Testis (tissue), 3 donors: ENCODE data around the gene FAM83D. TPM values are rescaled to one million over a fixed set of nuclear protein-coding genes. Genes with fewer than 3 reads are reported as not detected.

Experiments
- DNase-seq: peaks from one replicate; pipeline ENCODE4 v3.0.0-alpha.2; 2019
- H3K27ac ChIP-seq, 2 donors: fragments of 200-600 bp; sonication (generic); one replicate each; pipeline ENCODE4 v1.5.1; 2019
- H3K27me3 ChIP-seq: fragments of 200-600 bp; sonication (generic); one replicate; pipeline ENCODE4 v1.5.1; 2019
- H3K36me3 ChIP-seq: fragments of 200-600 bp; sonication (generic); one replicate; pipeline ENCODE4 v1.5.1; 2017; ENCODE audit warnings: low read depth; ENCODE audit errors: missing control alignments
- H3K4me1 ChIP-seq: fragments of 200-600 bp; sonication (generic); one replicate; pipeline ENCODE4 v1.5.1; 2019
- H3K4me3 ChIP-seq, 2 donors: fragments of 200-600 bp; sonication (generic); one replicate each; pipeline ENCODE4 v1.5.1; 2017 to 2019
- H3K9me3 ChIP-seq: fragments of 200-600 bp; sonication (generic); one replicate; pipeline ENCODE4 v1.5.1; 2017
- CTCF ChIP-seq, 3 experiments: fragments of 450-650 bp in 2 of 3; fragments of 200-600 bp in 1 of 3; sonication (generic) in 1 of 3; IDR thresholded peaks; one replicate each; pipeline ENCODE4 v1.5.1; 2016 to 2019; ENCODE audit warnings: antibody characterized with exemption in 3 of 3, mild to moderate bottlenecking in 2 of 3, moderate library complexity in 1 of 3
- POLR2A ChIP-seq: fragments of 450-650 bp; IDR thresholded peaks from one replicate; pipeline ENCODE4 v1.6.1; 2017; ENCODE audit warnings: antibody characterized with exemption, mild to moderate bottlenecking, moderate library complexity
- WGBS, 2 donors: methylation state at CpG; one replicate each; pipeline ENCODE4 v1.1.5; 2018; 5-methylcytosine and 5-hydroxymethylcytosine counted together
- intact Hi-C: fragments of 100-400 bp; cut with DNase I; formaldehyde crosslinking; loops from one replicate; pipeline ENCODE4 v1.15.1; 2023; ENCODE audit warnings: low total_unique reads
- polyA plus RNA-seq: library from polyadenylated mRNA; stranded (reverse); fragments of 350-450 nt; fragmentation: Illumina TruSeq; extraction: RNeasy Lipid Tissue Mini Kit (QIAGEN cat#74804); gene quantifications from one replicate; pipeline ENCODE4 v1.2.3, GENCODE V29; 2014; ENCODE audit warnings: low read depth, low replicate concordance; ENCODE audit not compliant: insufficient read depth
- total RNA-seq, 2 donors: library from RNA; depleted of rRNA; stranded (reverse); fragments of >200 nt; gene quantifications; one replicate each; pipeline ENCODE4 v1.2.3, GENCODE V29; 2016

FAM83D gene
- total and polyA plus RNA-seq, 3 donors from 2014 or later: 10.1 to 13.7 (median 13.1) TPM

DNA sequence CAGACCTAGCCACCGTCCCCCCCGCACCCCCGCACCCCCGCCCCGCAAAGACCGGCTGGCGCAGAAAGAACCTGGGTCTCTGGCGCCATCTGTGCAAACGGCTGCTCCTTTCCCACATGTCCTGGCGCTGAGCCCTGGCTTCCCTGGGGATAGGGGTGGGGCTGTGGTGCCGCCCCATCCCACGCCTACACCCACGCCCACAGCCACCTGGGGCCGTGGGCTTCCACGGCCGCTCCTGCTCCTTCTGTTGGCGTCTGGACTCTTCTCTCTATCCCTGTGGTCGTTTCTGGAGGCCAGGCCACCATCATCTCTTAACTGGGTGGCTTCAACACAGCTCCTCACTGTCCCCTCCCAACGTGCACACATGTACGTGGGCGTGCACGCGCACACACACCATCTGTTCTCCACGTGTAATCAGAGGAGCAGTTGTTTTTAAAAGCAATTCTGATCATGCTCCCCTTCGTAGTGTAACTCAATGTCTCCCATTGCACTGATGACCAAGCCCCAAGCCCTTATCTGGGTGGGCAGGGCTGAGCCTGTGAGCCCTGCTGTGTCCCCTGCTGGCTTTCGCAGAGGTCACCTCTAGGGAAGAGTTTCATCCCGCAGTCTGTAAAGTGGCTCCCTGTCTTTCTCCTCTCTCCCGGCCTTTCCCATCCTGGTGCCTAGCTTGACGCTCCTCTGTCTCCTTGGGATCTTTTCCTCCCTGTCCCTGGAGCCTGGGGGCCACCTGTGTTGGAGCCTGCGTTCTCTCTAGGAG lies 31.9 kb upstream of the FAM83D start:
- peak overlapping the region in 1 of 2 donors; percentile 25 for H3K4me3 ChIP-seq
- H3K27me3 ChIP-seq: no peaks in the 10 kb centered on the region
- H3K27ac ChIP-seq: no peak overlapping the region
- TF ChIP-seq POLR2A (no peak), CTCF (IDR thresholded peaks at IDR 0.05) (no peak)
- H3K36me3 ChIP-seq: no peaks in the 10 kb centered on the region
- WGBS, 2 donors: 12 to 25% methylated on average over 15 to 30 of the region's 30 CpGs
- DNase-seq: no peak
- H3K9me3 ChIP-seq: no peaks in the 10 kb centered on the region
- no peaks in the 10 kb centered on the region for H3K4me1 ChIP-seq
- intact Hi-C loops: no loop called here

GRCh38 chr20:38895098-38895949 lies 30.9 kb upstream of the FAM83D start:
- Histone ChIP-seq H3K36me3 (no peaks in the 10 kb centered on the region), H3K4me1 (no peaks in the 10 kb centered on the region), H3K9me3 (no peaks in the 10 kb centered on the region), H3K4me3 (no peak overlapping the region), H3K27me3 (no peaks in the 10 kb centered on the region), H3K27ac (no peak overlapping the region)
- DNase-seq: no peak
- TF ChIP-seq POLR2A (no peak), CTCF (IDR thresholded peaks at IDR 0.05) (no peak)
- 82 to 84% methylated on average over 9 of the region's 9 CpGs for WGBS, 2 donors
- intact Hi-C loops: no loop called here

DNA sequence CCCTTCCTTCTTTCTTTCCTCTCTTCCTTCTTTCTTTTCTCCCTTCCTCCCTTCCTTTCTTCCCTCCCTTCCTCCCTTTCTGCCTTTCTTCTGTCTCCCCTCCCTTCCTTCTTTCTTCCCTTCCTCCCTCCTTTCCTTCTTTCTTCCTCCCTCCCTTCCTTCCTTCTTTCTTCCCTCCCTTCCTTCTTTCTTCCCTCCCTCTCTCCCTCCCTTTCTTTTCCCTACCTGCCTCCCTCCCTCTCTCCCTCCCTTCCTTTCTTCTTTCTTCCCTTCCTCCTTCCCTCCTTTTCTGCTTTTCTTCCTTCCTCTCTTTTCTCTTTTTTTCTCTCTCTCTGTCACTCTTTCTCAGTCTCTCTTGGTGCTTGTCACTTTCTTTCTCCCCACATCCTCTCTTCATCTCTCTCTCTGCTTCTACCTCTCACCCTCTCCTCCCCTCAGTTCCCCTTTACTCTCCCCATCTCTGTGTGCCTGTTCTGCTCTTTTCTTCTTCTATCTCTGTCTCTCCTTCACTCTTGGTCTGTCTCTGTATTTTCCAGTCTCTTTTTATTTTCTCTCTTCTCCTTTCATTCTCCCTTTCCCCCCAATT lies 30.1 kb upstream of the FAM83D start:
- Histone ChIP-seq H3K36me3 (no peaks in the 10 kb centered on the region), H3K27ac (no peak overlapping the region), H3K27me3 (no peaks in the 10 kb centered on the region), H3K9me3 (no peaks in the 10 kb centered on the region), H3K4me1 (no peaks in the 10 kb centered on the region), H3K4me3 (no peak overlapping the region)
- intact Hi-C loops: no loop called here
- no peak for DNase-seq
- no peak for TF ChIP-seq POLR2A
- TF ChIP-seq CTCF (IDR thresholded peaks at IDR 0.05): no peak

DNA sequence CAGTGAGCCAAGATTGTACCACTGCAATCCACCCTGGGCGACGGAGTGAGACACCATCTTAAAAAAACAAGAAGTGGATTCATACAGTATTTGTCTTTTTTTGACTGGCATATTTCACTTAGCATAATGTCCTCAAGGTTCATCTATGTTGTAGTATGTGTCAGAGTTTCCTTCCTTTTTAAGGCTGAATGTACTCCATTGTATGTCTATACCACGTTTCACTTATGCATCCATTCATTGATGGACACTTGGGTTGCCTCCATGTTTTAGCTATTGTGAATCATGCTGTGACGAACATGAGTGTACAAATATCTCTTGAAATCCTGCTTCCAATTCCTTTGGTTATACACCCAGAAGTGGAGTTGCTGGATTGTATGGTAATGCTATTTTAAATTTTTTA lies 28.9 kb upstream of the FAM83D start:
- H3K27ac ChIP-seq: no peak overlapping the region
- no peaks in the 10 kb centered on the region for H3K9me3 ChIP-seq
- H3K27me3 ChIP-seq: no peaks in the 10 kb centered on the region
- intact Hi-C loops: no loop called here
- no peak for DNase-seq
- H3K4me1 ChIP-seq: no peaks in the 10 kb centered on the region
- 90 to 93% methylated on average over 4 of the region's 4 CpGs for WGBS, 2 donors
- TF ChIP-seq CTCF (IDR thresholded peaks at IDR 0.05) (no peak), POLR2A (no peak)
- H3K36me3 ChIP-seq: no peaks in the 10 kb centered on the region
- no peak overlapping the region for H3K4me3 ChIP-seq
